GM04503 (cell line): Measurements from ENCODE around the gene PIAS1.
"Not testable (repeated sequence)": the region's sequence is repeated elsewhere in the genome, so short reads cannot be mapped to it uniquely, and the experiment has no call there.

ENCODE experiments used
- DNase-seq: peaks from one replicate; pipeline ENCODE4 v3.0.0-alpha.2; 2012; ENCODE audit warnings: low read depth

PIAS1 gene

DNA sequence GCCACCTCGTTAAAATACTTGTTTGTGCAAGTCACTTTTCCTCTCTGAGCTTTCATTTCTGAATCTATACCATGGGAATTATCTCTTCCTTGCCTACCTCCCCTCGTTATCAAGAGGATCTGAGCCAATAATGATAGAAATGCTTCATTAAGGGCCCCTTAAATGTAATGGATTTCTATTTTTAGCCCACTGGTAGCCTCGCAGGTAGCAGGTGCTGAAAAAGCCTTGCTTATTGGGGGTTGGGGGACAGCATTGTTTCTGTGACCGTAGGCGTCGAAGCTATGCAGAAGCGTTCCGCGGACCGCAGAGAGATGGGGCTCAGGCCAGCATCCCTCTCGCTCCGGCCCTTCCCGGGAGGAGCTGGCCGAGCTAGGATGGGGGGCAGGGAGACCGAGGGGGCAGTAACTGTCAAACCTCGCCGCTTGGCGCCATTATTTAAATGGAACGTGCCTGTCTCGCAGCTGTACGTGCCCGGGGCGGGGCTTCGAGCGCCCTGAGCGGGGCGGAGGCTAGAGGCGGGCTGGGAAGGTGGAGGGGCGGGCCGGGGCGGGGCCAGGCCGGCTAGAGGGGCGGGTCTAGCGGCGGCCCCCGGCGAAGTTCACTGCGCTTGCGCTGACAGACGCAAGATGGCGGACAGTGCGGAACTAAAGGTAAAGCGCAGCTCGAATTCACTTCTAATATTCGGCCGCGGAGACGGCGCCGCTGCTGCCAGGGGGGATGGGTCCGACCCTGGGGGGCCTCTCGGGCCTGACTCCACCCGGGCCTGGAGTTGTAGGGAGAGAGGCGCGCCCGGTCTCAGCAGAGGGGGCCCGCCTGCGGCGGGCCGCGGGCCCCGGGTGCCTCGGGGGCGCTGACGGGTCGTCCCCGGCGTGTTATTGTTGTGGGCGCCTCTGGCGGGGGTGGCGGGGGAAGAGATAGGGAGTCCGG lies at the start of gene PIAS1:
PIAS1 (plus strand) TSS at position 615 of the 927 bp plus-strand sequence; CDS start at position 627, 12 bp downstream.
- peak; percentile 35 for DNase-seq

- DNase-seq: not testable (repeated sequence)
Observed at GRCh38 chr15:68007642-68008041, 46.5 kb upstream of the PIAS1 start.

GRCh38 chr15:68010361-68011153 lies 43.6 kb upstream of the PIAS1 start:
- DNase-seq: no peak

- no peak for DNase-seq
Observed at GRCh38 chr15:68012911-68013310, 41.2 kb upstream of the PIAS1 start.

- no peak for DNase-seq
Observed at GRCh38 chr15:68014219-68014618, 39.9 kb upstream of the PIAS1 start.

DNA sequence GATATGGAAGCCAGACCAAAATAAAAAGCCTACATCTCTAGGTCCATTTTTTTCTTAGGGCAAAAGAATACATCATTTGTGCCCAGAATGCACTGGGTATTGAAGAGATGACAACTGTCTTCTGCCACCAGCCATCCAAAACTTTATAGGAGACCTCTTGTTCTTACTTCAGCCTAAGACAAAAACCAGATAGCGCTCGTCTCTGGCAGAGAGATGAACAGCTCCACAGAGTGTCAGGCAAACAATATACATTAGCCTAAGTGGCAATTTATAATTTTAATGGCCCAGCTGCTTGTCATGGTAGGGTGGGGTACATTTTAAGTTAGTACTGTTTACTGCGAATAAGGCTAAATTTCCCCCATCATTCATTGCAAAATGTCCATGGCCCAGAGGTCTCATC lies 38.9 kb upstream of the PIAS1 start:
- DNase-seq: no peak

DNA sequence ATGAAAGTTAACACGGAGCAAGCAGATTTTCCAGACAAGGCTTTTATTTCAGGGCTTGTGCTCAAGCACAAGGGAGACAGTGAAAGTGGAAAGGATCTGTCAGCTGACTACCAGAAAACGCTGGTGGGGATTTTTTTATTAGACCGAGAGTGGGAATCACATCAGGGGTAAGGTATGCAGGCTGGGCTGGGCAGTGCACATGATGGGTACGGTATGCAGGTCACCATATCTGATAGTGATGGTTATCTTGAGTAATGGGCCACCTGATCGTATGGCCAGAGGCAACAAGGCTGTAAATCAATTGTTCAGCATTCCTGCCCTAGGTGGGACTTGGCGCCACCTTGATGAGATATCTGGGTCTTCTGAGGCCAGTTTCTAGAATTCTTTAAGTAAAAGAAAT lies 36.9 kb upstream of the PIAS1 start:
- DNase-seq: no peak

DNA sequence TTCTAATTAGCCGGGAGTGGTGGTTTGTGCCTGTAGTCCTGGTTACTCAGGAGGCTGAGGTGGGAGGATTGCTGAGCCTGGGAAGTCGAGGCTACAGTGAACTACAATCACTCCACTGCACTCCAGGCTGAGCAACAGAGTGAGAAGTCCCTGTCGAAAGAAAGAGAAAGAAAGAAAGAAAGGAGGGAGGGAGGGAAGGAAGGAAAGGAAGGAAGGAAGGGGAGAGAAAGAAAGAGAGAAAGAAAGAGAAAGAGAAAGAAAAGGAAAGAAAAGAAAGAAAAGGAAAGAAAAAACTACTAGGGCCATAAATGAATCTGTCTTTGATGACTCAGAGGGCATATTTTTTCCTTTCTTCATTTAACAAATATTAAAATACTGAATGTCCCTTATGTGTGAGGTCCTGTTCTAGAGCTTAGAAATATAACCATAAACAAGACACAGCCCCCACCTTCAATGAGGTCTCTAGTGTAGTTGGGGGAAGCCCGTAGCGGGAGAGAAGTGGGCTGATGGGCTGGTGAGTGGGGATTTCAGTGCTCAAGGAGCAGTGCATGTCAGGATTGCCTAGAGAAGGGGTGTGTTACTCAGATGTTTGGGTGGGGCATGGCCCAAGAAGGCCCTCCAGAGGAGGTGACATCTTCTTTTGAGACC lies 35.2 kb upstream of the PIAS1 start:
- no peak for DNase-seq

GRCh38 chr15:68019814-68020525 lies 34.1 kb upstream of the PIAS1 start:
- no peak for DNase-seq

DNA sequence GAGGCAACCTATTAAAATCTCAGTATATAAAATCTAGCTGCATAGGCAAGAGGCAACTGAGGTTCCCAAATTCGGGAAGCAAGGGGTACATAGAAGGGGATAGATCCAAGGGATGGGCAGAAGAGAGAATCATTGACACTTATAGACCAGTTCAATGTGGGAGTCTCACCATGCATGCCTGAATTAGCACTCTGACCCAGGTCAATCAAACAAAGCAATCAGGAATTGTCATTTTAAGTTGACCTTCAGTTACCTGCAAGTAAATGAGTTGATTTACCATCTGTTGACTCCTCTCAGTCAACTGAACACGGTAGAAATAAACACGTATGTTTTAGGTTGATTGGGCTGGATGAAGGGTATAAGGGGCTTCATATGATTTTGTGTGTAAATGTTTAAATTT lies 33.4 kb upstream of the PIAS1 start:
- DNase-seq: no peak

DNA sequence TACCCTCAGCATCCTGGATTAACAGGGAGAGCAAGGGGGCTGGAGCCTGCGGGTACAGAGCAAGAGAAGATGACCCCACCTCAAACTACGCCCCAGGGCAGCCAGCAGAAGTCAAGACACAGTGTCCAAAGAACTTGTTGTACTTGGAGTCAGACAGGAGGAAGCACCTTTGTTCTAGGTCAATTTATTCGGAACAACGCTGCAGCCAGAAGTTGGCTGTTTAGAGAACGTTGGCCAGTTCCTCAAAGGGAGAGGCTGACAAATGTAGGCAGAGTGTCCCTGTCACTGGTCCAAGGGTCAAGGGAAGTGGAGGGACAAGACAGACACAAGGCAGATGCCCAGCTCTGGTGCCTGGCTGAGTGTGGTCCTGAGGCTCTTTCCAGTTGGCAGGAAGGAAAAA lies 32.1 kb upstream of the PIAS1 start:
- no peak for DNase-seq

DNA sequence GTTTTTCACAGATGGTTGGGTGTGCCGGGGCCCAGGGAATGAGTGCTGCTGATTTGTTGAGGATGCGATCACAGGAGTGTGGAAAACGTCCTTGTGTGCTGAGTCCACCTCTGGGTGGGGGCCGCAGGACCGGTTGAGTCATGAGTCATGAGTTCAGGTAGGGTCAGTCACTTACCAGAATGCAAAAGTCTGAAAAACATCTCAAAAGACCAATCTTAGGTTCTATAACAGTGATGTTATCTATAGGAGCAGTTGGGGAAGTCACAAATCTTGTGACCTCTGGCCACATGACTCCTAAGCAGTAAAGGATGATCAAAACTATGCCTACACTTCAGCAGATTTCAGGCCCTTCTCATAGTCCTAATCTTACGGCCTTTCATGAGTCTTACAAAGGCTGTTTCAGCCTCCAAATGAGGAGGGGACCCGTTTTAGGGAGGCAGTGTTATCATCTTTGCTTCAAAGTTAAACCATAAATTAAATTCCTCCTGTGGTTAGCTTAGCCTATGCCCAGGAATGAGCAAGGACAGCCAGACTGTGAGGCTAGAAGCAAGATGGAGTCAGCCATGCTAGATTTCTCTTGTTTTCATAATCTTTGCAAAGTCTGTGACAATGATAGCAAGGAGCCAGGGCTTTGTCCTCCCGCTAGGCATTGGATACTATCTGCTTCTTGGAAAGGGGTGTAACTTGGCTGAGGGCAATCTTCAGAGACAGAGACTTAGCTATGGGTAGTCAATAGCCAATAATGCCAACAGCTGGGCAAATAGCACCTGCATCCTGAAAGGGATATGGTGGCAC lies 30.6 kb upstream of the PIAS1 start:
- no peak for DNase-seq

GRCh38 chr15:68025835-68026424 lies 28.2 kb upstream of the PIAS1 start:
- DNase-seq: peak; percentile 8

GRCh38 chr15:68027388-68027787 lies 26.7 kb upstream of the PIAS1 start:
- DNase-seq: no peak

GRCh38 chr15:68028137-68028887 lies 25.8 kb upstream of the PIAS1 start:
- peak; percentile 10 for DNase-seq

- no peak for DNase-seq
Observed at GRCh38 chr15:68028888-68029207, 25.3 kb upstream of the PIAS1 start.

DNA sequence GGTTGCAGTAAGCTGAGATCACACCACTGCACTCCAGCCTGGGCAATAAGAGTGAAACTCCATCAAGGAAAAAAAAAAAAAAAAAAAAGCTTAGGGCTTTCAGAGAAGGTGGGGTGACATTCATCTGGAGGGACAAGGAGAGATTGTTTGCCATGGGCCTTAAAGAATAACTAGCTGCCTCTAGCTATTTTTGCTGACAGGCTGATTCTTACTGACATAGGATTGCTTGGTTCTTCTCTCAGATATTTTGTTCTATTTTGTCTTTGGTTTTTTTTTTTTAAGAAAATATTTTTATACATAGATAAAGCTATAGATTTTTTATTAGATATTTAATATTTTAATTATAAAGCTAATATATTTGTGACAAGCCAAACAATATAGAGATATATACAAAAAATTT lies 24.2 kb upstream of the PIAS1 start:
- DNase-seq: no peak

- no peak for DNase-seq
Observed at GRCh38 chr15:68031404-68031803, 22.7 kb upstream of the PIAS1 start.

DNA sequence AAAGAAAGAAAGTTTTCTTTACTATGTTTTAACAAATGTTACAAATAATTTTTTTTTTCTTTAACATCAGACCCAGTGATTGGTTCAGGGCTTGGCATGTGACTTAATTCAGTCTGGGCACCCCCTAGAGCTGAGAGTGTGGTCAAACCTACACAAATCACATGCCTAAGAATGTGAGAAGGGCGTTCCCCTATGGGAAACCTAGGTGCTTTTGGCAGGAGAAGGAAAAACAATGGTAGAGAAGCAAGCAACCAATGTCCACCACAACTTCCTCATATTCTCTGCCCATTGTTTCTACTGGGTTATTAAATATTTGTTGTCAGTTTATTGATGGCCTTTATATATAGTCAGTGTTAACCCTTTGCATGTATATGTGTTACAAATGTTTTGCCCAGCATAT lies 21.4 kb upstream of the PIAS1 start:
- no peak for DNase-seq

DNA sequence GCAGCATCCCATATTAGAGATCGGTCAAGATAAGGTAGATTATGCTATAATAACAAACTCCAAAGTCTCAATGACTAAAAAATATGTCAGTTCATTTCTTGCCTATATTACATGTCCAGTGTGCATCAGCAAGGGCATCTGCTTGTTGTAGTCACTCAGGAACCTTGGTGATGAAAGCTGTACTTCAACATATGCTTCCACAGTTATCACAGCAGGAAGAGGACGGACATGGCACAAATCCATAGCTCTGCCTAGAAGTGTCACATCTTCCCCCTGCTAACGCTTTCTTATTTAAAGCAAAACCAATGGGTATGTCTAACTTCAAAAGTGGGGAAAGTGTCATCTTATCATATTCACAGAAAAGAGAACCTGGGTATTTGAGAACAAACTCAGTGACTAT lies 20.0 kb upstream of the PIAS1 start:
- no peak for DNase-seq
